Tibial nerve (tissue), 4 donors: ENCODE data around the gene PLCB1. TPM values are rescaled to one million over a fixed set of nuclear protein-coding genes. Genes with fewer than 3 reads are reported as not detected.
A peak's percentile ranks its signal among the peaks of the same experiment; 100 is the strongest.

Experiments used
- DNase-seq, 2 donors: peaks; one replicate each; pipeline ENCODE4 v3.0.0-alpha.2; 2019; ENCODE audit warnings: low spot score in 2 of 2
- H3K27ac ChIP-seq, 4 donors: fragments of 200-600 bp; sonication (generic) in 3 of 4; one replicate each; pipeline ENCODE4 v1.5.1; 2017 to 2019; ENCODE audit warnings: mild to moderate bottlenecking in 1 of 4
- H3K27me3 ChIP-seq, 2 donors: fragments of 200-600 bp; sonication (generic) in 1 of 2; one replicate each; pipeline versions ENCODE4 v1.5.1 to v1.6.0; 2017 to 2019
- H3K36me3 ChIP-seq, 3 donors: fragments of 200-600 bp; sonication (generic); one replicate each; pipeline ENCODE4 v1.5.1; 2018 to 2019
- H3K4me1 ChIP-seq, 4 donors: fragments of 200-600 bp; sonication (generic) in 3 of 4; one replicate each; pipeline ENCODE4 v1.5.1; 2017 to 2019
- H3K4me3 ChIP-seq, 4 donors: fragments of 200-600 bp; sonication (generic) in 3 of 4; one replicate each; pipeline ENCODE4 v1.5.1; 2017 to 2019; ENCODE audit warnings: mild to moderate bottlenecking in 1 of 4, moderate library complexity in 1 of 4
- H3K9me3 ChIP-seq, 4 donors: fragments of 200-600 bp; sonication (generic) in 3 of 4; one replicate each; pipeline ENCODE4 v1.5.1; 2017 to 2019
- EP300 ChIP-seq, 2 donors: sonication (generic); formaldehyde crosslinking; IDR thresholded peaks; one replicate each; pipeline ENCODE4 v1.6.1; 2017; ENCODE audit warnings: antibody characterized with exemption in 2 of 2, mild to moderate bottlenecking in 1 of 2
- POLR2A ChIP-seq, 2 donors: fragments of 450-650 bp; IDR thresholded peaks; one replicate each; pipeline ENCODE4 v1.6.1; 2017; ENCODE audit warnings: antibody characterized with exemption in 2 of 2, mild to moderate bottlenecking in 2 of 2, moderate library complexity in 2 of 2
- WGBS, 2 donors: methylation state at CpG; one replicate each; pipeline ENCODE4 v1.1.5; 2018; 5-methylcytosine and 5-hydroxymethylcytosine counted together
- total RNA-seq, 4 donors: library from RNA; depleted of rRNA; stranded (reverse); fragments of >200 nt; gene quantifications; one replicate each; pipeline ENCODE4 v1.1.0, GENCODE V29; 2016
- TF ChIP-seq, protein P1 (sequence below), 5 experiments: fragments of 200-600 bp in 3 of 5; fragments of 450-650 bp in 2 of 5; sonication (generic) in 3 of 5; IDR thresholded peaks; one replicate each; pipeline ENCODE4 v1.5.1; 2016 to 2019; ENCODE audit warnings: antibody characterized with exemption in 5 of 5, mild to moderate bottlenecking in 3 of 5, moderate library complexity in 2 of 5

Gene PLCB1
- total RNA-seq, 4 donors from 2014 or later: 34.7 to 52.8 (median 39.2) TPM

DNA sequence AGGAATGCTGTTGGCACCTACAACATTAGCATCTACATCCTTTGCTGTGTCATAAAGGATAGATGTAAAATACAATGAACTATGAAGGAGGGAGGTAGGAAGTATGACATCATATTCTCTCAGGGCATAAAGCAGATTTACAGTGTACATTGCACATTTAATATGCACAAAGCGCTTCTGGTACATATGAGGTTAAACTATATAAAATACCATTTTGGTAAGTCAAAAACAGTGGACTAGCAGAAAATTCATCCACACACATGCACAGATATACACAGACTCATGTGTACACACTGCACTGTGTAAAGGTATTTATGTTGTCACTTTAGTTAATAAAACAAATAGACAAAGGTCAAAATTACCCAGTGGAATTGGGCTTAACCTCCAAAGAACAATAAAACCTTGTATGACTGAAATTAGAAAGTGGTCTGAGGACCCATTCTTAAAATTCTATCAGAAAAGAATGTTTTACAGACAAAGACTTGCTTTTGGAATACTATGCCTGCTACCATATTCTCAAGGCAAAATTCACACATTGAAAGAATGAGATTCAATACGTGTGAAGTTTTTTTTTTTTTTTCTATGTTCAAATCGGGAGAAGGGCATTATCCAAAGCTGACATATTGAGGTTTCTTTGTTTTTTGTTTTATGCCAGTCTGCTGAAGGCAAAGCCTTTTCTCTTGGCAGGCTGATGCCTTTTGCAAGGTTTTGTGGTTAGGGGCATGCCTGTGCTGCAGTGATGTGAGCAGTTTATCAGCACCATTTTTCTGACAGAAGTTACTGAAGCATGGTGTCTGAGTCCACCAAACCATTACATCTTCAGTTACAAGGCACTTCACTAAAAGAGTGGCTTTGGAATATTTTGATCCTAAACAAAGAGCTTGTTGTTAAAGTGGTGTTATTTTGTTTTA lies 199.0 kb downstream of the PLCB1 start:
- H3K4me1 ChIP-seq: peaks cover 0 to 20% (median 5%) of the 10 kb centered on the region in 4 donors
- no peaks in the 10 kb centered on the region for H3K27me3 ChIP-seq
- H3K36me3 ChIP-seq: no peaks in the 10 kb centered on the region
- no peak for TF ChIP-seq EP300 (IDR thresholded peaks at IDR 0.05)
- no peak overlapping the region for H3K4me3 ChIP-seq
- 52 to 57% methylated on average over 3 of the region's 3 CpGs for WGBS, 2 donors
- H3K9me3 ChIP-seq: no peaks in the 10 kb centered on the region
- DNase-seq: no peak
- no peak overlapping the region for H3K27ac ChIP-seq

DNA sequence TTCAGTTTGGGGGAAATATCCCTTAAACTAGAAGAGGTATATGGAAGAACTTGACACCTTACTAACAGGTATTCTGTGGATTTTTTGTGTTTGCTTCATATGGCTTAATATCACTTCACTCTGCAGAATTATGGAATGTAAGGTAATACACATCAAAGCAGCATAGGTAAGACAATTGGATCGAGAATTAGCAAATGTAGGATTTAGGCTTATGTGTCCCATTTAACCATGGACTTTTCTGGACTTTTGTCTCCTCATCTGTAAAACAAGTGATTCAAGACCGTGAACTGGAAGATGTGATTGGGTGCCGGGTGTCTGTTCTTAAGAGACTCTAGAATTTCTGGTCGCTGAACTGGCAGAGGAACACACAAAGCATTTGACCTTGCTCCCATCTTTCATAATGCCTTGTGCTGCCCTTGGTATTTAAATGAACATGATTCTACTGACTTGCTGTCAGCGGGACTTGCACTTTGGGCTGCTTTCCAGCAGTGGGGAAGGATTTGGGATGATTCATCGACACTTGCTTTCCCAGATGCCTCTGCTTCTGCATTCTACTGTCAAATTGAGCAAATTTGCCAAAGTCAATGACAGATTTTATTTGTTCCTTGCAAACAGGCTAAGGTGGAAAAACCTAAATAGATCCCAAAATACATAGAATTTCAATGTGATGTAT lies 199.8 kb downstream of the PLCB1 start:
- WGBS, 2 donors: 49 to 55% methylated on average over 6 of the region's 6 CpGs
- peak in 1 of 2 donors; percentile 10 for DNase-seq
- Histone ChIP-seq H3K4me3 (no peak overlapping the region), H3K27me3 (no peaks in the 10 kb centered on the region), H3K27ac (no peak overlapping the region), H3K9me3 (no peaks in the 10 kb centered on the region), H3K4me1 (peaks cover 0 to 20% (median 5%) of the 10 kb centered on the region in 4 donors), H3K36me3 (no peaks in the 10 kb centered on the region)
- TF ChIP-seq EP300 (IDR thresholded peaks at IDR 0.05): peak in 1 of 2 donors; percentile 17
- TF ChIP-seq, protein P1, sequence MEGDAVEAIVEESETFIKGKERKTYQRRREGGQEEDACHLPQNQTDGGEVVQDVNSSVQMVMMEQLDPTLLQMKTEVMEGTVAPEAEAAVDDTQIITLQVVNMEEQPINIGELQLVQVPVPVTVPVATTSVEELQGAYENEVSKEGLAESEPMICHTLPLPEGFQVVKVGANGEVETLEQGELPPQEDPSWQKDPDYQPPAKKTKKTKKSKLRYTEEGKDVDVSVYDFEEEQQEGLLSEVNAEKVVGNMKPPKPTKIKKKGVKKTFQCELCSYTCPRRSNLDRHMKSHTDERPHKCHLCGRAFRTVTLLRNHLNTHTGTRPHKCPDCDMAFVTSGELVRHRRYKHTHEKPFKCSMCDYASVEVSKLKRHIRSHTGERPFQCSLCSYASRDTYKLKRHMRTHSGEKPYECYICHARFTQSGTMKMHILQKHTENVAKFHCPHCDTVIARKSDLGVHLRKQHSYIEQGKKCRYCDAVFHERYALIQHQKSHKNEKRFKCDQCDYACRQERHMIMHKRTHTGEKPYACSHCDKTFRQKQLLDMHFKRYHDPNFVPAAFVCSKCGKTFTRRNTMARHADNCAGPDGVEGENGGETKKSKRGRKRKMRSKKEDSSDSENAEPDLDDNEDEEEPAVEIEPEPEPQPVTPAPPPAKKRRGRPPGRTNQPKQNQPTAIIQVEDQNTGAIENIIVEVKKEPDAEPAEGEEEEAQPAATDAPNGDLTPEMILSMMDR (IDR thresholded peaks at IDR 0.05): no peak
- TF ChIP-seq POLR2A (IDR thresholded peaks at IDR 0.05): no peak

DNA sequence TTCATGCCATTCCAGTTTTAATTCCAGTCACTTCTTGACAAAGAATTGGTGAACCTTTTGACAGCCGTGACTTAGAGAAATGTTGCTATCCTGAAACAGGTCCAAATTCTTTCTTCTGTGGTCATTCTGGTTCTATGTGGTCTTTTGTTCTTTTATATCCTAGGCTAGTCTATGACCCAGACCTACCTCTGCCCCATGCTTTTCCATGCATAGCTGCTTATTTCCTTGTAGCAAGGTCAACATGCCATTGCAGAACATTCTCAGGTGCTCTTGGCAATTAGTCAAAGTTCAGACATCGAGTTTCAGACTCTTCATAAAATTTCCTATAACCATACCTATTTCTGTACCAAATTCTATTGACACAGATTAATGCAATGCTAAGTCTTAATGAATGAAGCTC lies 202.6 kb downstream of the PLCB1 start:
- TF ChIP-seq POLR2A (IDR thresholded peaks at IDR 0.05): no peak
- TF ChIP-seq, protein P1 (IDR thresholded peaks at IDR 0.05): no peak
- no peak for TF ChIP-seq EP300 (IDR thresholded peaks at IDR 0.05)
- Histone ChIP-seq H3K27ac (no peak overlapping the region), H3K4me1 (peaks cover 0 to 20% (median 5%) of the 10 kb centered on the region in 4 donors), H3K36me3 (no peaks in the 10 kb centered on the region), H3K4me3 (no peak overlapping the region), H3K27me3 (no peaks in the 10 kb centered on the region), H3K9me3 (no peaks in the 10 kb centered on the region)
- WGBS, 2 donors: 66 to 68% methylated on average over 2 of the region's 2 CpGs
- DNase-seq: no peak

DNA sequence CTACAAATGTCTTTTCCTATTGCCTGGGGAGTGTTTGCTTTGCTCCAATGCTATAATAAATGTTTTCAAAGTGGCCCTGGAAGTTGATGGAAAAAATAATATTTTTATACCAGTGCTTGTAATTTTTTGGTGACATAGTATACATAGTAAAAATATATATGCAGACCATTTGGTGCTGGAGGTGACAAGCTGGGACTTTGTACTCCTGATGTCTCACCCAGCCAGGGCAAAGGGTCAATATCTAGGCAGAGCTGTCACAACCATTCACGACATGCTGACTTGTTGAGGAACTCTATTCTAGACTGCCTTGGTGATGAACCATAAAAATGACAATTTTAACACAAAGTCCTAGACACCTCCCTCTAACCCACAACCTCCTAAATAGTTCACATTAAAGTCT lies 203.0 kb downstream of the PLCB1 start:
- Histone ChIP-seq H3K9me3 (no peaks in the 10 kb centered on the region), H3K4me3 (no peak overlapping the region), H3K4me1 (peaks cover 0 to 20% (median 5%) of the 10 kb centered on the region in 4 donors), H3K27ac (no peak overlapping the region), H3K36me3 (no peaks in the 10 kb centered on the region), H3K27me3 (no peaks in the 10 kb centered on the region)
- no peak for DNase-seq
- TF ChIP-seq EP300 (IDR thresholded peaks at IDR 0.05) (no peak), POLR2A (IDR thresholded peaks at IDR 0.05) (no peak)
- TF ChIP-seq, protein P1 (IDR thresholded peaks at IDR 0.05): no peak
- WGBS, 2 donors: 82 to 85% methylated on average over 1 of the region's 1 CpG

DNA sequence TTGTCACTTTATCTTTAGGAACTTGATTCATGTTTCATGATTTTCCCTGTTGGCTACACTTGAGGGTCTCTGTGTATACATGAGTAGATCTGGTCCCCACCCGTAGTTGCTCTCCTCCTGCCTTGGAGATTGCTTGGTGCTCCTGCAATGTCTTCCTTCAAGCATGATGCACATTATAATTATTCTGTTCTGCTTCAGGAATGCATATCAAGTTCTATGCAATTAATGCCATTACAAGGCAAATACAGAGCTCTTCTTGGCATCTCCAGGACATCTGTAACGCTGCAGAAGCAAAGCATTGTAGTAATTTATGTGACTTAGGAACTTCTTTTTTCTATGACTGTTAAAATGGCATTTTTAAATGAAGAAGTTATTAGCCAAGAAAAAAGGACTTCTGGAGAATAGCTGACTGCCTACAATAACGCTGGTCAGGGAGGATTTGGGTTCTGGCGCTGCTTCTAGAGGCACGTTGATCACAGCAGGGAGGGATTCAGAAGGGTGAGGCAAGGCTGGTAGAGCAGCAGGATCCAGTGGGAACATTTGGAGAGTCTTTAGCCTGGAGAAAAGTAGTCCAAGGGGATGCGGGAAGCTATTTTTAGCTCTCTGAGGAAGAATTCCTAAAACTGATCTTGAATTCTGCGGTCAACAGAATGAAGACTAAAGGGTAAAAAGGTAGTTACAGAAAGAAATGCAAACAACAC lies 203.6 kb downstream of the PLCB1 start:
- no peak overlapping the region for H3K27ac ChIP-seq
- DNase-seq: no peak
- no peaks in the 10 kb centered on the region for H3K9me3 ChIP-seq
- TF ChIP-seq, protein P1 (IDR thresholded peaks at IDR 0.05): no peak
- TF ChIP-seq EP300 (IDR thresholded peaks at IDR 0.05) (no peak), POLR2A (IDR thresholded peaks at IDR 0.05) (no peak)
- no peaks in the 10 kb centered on the region for H3K36me3 ChIP-seq
- H3K4me1 ChIP-seq: peaks cover 0 to 15% (median 5%) of the 10 kb centered on the region in 4 donors
- WGBS, 2 donors: 81 to 87% methylated on average over 7 of the region's 7 CpGs
- H3K27me3 ChIP-seq: no peaks in the 10 kb centered on the region
- H3K4me3 ChIP-seq: no peak overlapping the region
